Measurements from ENCODE around the gene POLR2A. TPM values are rescaled to one million over a fixed set of nuclear protein-coding genes. Genes with fewer than 3 reads are reported as not detected.

Gene POLR2A
- total RNA-seq, 2 donors from 2014 or later, result 73.5 to 137 TPM

- no peaks in the 10 kb centered on the region for H3K27me3 ChIP-seq
- TF ChIP-seq CTCF (IDR thresholded peaks at IDR 0.05), result no peak
- H3K9me3 ChIP-seq, result no peaks in the 10 kb centered on the region
- DNase-seq, result no peak
- intact Hi-C loops (cut with DNase I), result no loop called here
- peaks cover 55% of the 10 kb centered on the region for H3K36me3 ChIP-seq
- H3K9ac ChIP-seq (ENCODE audit: low read depth in 2 of 2, low read length in 2 of 2), result no peak overlapping the region
- no peak overlapping the region for H3K27ac ChIP-seq
- no peaks in the 10 kb centered on the region for H3K4me1 ChIP-seq
- no peak overlapping the region for H3K4me3 ChIP-seq
These were observed 17.6 kb downstream of the POLR2A start for GRCh38 chr17:7501729-7502128.

GRCh38 chr17:7502171-7502847, 18.1 kb downstream of the POLR2A start:
- TF ChIP-seq CTCF (IDR thresholded peaks at IDR 0.05), result no peak
- no peak overlapping the region for H3K4me3 ChIP-seq
- H3K27me3 ChIP-seq, result no peaks in the 10 kb centered on the region

GRCh38 chr17:7502987-7503386, 18.8 kb downstream of the POLR2A start:
- Histone ChIP-seq H3K27ac (no peak overlapping the region), H3K9ac (ENCODE audit: low read depth in 2 of 2, low read length in 2 of 2) (no peak overlapping the region), H3K4me3 (no peak overlapping the region), H3K27me3 (no peaks in the 10 kb centered on the region), H3K4me1 (no peaks in the 10 kb centered on the region), H3K9me3 (no peaks in the 10 kb centered on the region), H3K36me3 (peaks cover 47% of the 10 kb centered on the region)
- DNase-seq, result no peak
- intact Hi-C loops (cut with DNase I), result no loop called here
- no peak for TF ChIP-seq CTCF (IDR thresholded peaks at IDR 0.05)

More at GRCh38 chr17:7502171-7502847, 18.1 kb downstream of the POLR2A start:
- peaks cover 50% of the 10 kb centered on the region for H3K36me3 ChIP-seq
- DNase-seq, result no peak
- no peak overlapping the region for H3K9ac ChIP-seq (ENCODE audit: low read depth in 2 of 2, low read length in 2 of 2)
- no peak overlapping the region for H3K27ac ChIP-seq
- no peaks in the 10 kb centered on the region for H3K9me3 ChIP-seq
- intact Hi-C loops (cut with DNase I), result no loop called here
- no peaks in the 10 kb centered on the region for H3K4me1 ChIP-seq

GRCh38 chr17:7503521-7503920, 19.4 kb downstream of the POLR2A start:
- Histone ChIP-seq H3K36me3 (peaks cover 47% of the 10 kb centered on the region), H3K27ac (no peak overlapping the region), H3K4me3 (no peak overlapping the region), H3K9me3 (no peaks in the 10 kb centered on the region), H3K27me3 (no peaks in the 10 kb centered on the region), H3K9ac (ENCODE audit: low read depth in 2 of 2, low read length in 2 of 2) (no peak overlapping the region), H3K4me1 (no peaks in the 10 kb centered on the region)
- no peak for TF ChIP-seq CTCF (IDR thresholded peaks at IDR 0.05)
- DNase-seq, result no peak
- intact Hi-C loops (cut with DNase I), result no loop called here

GRCh38 chr17:7508145-7508544, 24.0 kb downstream of the POLR2A start:
- Histone ChIP-seq H3K9me3 (no peaks in the 10 kb centered on the region), H3K9ac (ENCODE audit: low read depth in 2 of 2, low read length in 2 of 2) (no peak overlapping the region), H3K36me3 (peaks cover 32% of the 10 kb centered on the region), H3K27me3 (no peaks in the 10 kb centered on the region), H3K4me1 (no peaks in the 10 kb centered on the region), H3K27ac (no peak overlapping the region), H3K4me3 (no peak overlapping the region)
- intact Hi-C loops (cut with DNase I), result no loop called here
- TF ChIP-seq CTCF (IDR thresholded peaks at IDR 0.05), result no peak
- DNase-seq, result no peak

Data from colonic mucosa (tissue), 4 donors.